Activated CD4-positive, alpha-beta T cell treated with anti-CD3 and anti-CD28 coated beads, Interleukin-2, amount 50 U/mL, for 48 hours (primary cell): ENCODE results near the gene CRB1.

Source experiments
- DNase-seq, 2 experiments: peaks; one replicate each; pipeline ENCODE4 v3.0.0-alpha.2; 2020

Gene CRB1

DNA sequence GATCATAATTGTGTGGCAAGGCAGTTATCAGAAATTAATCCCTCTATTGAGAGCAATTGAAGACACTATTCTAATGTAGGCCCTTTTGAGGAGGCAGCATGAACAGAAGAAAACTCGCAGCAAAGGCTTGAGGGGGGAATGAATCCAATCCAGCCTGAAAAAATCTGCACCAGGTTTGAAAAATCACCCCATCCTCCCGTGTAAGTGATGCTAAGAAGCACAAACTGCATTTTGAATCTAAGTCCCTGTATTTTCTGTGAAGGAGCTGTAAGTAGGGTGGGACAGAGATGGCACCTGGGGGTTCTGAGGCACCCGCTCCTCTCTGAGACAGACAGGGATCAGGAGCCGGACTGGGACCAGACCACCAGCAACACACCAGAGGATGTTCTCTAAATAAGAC, at the start of gene CRB1:
TSS of gene CRB1 (plus strand) at position 241 of the 400 bp plus-strand sequence. CDS start 161 bp downstream, outside the sequence.
- DNase-seq, result no peak

GRCh38 chr1:197218857-197219256, 49.2 kb upstream of the CRB1 start:
- no peak for DNase-seq

DNA sequence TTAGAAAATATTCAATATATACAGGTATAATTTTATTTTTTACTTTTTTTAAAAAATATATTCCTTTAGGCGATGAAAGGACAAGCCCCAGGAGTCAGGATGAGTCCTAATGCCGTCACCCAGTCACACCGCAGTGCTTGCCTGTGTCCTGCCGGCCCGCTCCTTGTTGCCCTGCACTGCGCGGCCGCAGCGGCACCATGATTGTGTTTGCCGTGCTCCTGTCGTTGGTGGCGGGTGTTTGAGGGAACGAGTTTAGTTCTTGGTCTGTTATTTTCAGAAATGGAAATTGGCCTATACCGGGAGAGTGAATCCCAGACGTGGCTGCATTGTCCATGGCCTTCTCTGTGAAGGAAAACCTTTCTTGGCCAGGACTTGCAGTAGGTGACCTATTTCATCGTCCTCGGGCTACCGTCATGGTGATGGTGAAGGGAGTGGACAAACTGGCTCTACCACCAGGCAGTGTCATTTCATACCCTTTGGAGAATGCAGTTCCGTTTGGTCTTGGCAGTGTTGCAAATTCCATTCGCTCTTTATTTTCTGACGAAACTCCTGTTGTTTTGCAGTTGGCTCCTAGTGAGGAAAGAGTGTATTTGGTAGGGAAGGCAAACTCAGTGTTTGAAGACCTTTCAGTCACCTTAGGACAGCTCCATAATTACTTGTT, 45.9 kb upstream of the CRB1 start:
- DNase-seq, result no peak

DNA sequence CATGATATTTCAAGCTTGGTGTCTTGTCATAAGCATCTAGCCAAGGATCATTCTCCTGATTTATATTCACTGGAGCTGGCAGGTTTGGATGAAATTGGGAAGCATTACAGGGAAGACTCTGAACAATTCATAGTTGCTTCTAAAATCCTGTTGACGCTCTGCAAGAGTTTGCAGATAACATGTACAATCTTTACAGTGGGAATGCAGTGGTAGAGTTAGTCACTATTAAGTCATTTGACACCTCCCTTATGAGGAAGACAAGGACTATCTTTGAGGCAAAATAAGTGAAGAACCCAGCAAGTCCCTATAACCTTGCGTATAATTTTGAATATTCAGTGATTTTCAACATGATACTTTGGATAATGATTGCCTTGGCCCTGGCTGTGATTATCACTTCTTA, 45.3 kb upstream of the CRB1 start:
- no peak for DNase-seq

DNA sequence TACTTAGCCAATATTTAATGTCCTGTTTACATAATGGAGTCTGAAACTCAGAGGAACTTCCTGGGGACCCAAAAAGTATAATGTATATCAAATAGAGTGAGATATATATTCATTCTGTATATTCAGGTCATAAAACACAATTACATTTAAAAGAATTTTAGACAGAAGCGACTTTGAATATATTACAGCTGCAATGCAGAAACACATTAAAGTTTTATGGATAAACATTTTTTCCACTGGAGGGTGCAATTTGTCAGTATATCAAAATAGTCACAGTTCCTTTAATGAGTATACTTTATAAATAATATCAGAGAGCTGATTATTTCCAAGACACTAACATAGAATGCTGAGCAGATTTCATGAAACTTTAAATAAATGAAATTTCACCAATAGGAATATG, 43.9 kb upstream of the CRB1 start:
- no peak for DNase-seq

DNA sequence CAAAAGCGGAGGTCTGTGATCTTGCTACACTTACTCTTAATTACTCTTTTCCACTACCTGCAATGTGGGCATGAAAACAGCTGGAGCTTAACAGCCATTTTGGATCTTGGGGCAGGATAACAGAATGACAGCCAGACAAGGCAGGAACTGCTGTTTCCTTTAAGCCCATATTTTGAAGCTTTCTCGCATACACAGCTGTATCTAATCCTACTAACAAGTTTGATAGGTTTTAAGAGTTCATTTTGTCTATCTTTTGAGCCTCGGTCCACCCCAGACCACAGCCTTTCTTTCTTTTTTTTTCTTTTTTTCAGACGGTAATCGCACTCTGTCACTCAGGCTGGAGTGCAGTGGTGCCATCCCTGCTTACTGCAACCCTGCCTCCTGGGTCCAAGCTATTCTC, 42.4 kb upstream of the CRB1 start:
- no peak for DNase-seq

DNA sequence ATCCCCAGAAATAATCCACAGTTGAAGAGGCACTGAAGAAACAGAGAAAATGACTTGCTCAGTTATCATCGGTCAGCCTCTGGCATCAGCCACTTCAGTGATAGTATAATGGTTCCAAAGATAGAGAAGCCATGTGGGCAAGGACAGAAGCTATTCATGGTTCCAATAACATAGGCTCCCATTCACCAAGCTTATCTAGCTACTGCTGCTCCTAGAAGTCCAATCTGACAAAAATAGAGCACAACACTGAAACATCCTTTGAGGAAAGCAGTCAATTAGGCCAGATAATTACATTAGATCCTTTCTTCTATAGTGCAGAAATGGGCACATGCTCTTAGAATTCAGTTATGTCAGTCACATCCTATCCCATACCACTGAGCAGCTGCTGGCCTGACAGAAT, 33.5 kb upstream of the CRB1 start:
- no peak for DNase-seq

- DNase-seq, result no peak
Observed at GRCh38 chr1:197235355-197235754, 32.7 kb upstream of the CRB1 start.

GRCh38 chr1:197247465-197247864, 20.6 kb upstream of the CRB1 start:
- no peak for DNase-seq

- DNase-seq, result no peak
Observed at GRCh38 chr1:197249324-197249723, 18.7 kb upstream of the CRB1 start.

- no peak for DNase-seq
Observed at GRCh38 chr1:197250616-197251015, 17.4 kb upstream of the CRB1 start.

- DNase-seq, result no peak
Observed at GRCh38 chr1:197252973-197253372, 15.1 kb upstream of the CRB1 start.

GRCh38 chr1:197254866-197255265, 13.2 kb upstream of the CRB1 start:
- DNase-seq, result no peak

- DNase-seq, result no peak
Observed at GRCh38 chr1:197264936-197265567, 3.0 kb upstream of the CRB1 start.

GRCh38 chr1:197269053-197269452, 1.0 kb downstream of the CRB1 start:
- DNase-seq, result no peak

- DNase-seq, result no peak
Observed at GRCh38 chr1:197272791-197273190, 4.7 kb downstream of the CRB1 start.

- no peak for DNase-seq
Observed at GRCh38 chr1:197277166-197277565, 9.1 kb downstream of the CRB1 start.

GRCh38 chr1:197284325-197284724, 16.3 kb downstream of the CRB1 start:
- no peak for DNase-seq

DNA sequence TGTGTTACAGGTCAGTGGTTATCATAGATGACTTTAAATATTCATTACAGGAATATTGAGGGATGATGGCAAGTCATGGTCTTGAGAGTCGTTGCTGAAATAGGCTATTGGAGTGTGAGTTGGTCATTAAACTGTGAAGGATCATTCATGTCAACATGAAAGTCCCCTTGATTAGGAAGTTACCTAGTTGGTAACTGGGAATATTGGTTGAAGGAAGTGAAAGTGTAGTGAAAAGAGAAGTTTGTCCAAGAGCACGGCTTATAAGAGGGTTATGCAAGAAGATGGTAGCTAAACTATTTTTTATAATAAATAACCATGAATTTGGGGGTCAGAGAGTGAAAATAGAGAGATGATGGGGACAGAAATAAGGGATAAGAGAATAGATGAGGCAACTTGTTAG, 16.9 kb downstream of the CRB1 start:
- DNase-seq, result no peak

DNA sequence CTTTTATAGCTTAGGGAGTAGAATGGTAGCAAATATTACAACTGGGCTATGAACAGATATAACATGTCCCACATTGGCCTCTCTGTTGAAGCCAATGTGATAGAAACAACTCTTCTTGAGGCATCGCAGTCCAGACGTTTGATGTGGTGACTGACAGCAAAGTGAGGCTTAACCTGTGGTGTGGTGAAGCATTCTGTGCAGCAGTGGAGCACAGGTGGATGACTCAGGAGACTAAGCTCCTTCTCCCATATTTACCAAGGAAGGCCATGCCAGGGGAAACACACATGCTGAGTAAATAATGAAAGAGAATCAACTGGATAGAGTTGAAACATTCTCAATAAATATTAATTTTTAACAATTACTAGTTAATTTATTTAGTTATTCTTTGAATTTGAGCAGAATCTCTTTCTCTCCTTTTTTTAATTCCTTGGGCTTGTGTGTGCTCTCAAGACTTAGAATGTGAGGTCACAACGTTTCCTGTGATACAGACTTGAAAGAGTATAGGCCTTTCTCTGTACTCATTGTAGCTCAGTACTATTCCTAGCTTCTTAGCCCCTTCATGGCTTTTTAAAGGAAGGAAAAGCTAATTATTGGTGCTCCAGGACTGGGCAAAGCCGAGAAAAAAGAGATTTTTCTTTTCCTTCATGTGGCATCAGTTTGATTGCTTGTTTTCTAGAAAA, 17.6 kb downstream of the CRB1 start:
- DNase-seq, result no peak

DNA sequence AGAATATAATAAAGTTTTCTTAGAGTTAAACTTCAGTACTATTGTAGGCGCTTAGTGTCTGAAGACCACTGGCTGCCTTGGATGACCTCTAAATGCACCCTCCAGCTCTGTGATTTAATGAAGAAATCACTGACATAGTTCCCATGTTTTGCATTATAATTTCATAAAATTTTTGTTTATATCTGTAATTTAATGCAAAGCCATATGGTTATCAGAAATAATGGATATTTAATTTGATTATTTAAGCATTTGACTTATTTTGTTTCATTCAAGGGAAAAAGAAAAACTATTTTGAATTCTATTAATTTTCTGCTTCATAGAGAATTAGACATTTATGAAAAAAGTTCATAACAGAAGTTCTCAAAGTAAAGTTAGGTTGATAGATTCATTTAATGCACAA, 18.6 kb downstream of the CRB1 start:
- no peak for DNase-seq

GRCh38 chr1:197287863-197288262, 19.8 kb downstream of the CRB1 start:
- DNase-seq, result no peak

DNA sequence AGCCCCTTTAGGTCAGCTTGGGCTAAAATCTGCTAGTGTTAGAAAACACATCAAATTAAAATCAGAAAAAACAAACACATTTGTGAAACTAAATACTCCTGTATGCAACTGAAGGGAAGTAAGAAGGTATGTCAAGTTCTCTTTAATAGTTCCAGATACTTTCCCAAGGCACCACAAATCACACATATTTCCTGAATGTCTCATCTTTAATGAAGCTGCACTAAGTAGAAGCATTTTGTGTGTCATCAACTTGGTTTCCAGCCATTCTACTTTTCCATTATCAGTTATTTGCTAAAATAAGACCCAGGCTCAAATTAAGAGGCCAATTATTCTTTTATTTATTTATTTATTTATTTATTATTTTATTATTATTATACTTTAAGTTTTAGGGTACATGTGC, 34.7 kb downstream of the CRB1 start:
- DNase-seq, result no peak

- no peak for DNase-seq
Observed at GRCh38 chr1:197303463-197303862, 35.4 kb downstream of the CRB1 start.
